ENCODE data around the gene SLC2A10. TPM values are rescaled to one million over a fixed set of nuclear protein-coding genes. Genes with fewer than 3 reads are reported as not detected.

The SLC2A10 gene
- total RNA-seq, 2 experiments from 2014 or later = not detected

DNA sequence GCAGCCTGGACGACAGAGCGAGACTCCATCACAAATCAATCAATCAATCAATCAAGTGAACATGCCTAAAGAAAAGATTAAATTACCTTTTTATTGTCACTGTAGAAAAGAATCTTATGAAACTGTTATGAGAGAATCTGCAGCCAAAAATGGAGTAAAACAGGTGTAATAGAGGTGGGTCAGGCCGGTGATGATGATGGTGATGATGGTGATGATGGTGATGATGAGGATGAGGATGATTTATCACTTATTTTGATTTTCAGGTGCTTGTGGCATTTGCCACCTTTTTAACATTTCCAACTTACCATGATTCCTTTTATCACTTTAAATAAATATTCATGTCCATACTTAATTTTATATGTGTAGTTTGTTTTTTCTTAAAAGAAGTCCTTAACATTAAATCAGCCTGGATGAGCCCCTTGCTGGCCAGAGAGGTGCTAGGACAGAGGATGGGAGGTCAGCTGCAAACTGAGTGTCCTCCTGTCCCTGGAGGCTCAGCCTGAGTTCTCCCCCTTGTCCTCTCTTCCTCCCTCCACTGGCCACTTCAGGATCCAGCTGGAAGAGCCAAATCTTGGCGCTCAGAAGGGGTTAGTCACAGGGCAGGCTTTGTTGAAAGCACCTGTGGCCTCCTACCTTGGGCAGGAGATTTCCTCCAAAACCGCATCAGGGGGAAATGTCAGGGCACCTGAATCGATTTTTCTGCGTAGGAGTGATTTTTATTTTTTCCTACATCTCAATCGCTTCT is 32.6 kb downstream of the SLC2A10 start:
- H3K27ac Mint-ChIP-seq = no peak overlapping the region
- H3K27me3 Mint-ChIP-seq = peaks cover 42% of the 10 kb centered on the region
- ChIA-PET CTCF (no interaction called here), POLR2A (no interaction called here)
- H3K4me1 Mint-ChIP-seq = no peaks in the 10 kb centered on the region
- H3K36me3 Mint-ChIP-seq (ENCODE audit: low read depth) = no peaks in the 10 kb centered on the region
- H3K4me3 Mint-ChIP-seq = no peak overlapping the region
- H3K9me3 Mint-ChIP-seq (ENCODE audit: low read depth) = no peaks in the 10 kb centered on the region
- no peak for ATAC-seq
- DNase-seq = no peak
- intact Hi-C loops (cut with DNase I, micrococcal nuclease) = no loop called here

DNA sequence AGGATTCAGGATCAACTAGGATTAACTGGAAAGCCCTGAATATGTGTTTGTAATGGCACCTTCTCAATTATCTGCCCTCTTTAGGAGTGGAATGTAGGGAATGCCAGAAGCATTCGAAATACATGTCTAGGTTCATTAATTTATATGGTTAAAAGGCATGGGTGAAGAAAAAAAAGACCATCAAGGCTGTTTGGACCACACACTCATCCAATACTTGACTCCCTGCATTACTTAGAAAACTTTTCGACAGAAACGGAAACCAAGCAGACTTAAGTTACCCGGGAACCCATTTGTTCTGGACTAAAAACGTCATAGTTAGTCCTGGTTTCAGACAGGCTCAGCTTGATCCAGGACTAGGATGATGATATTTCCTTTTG is 33.2 kb downstream of the SLC2A10 start:
- no peak overlapping the region for H3K27ac Mint-ChIP-seq
- no peak overlapping the region for H3K4me3 Mint-ChIP-seq
- no peaks in the 10 kb centered on the region for H3K4me1 Mint-ChIP-seq
- H3K9me3 Mint-ChIP-seq (ENCODE audit: low read depth) = no peaks in the 10 kb centered on the region
- POLR2A ChIA-PET = no interaction called here
- CTCF ChIA-PET = no interaction called here
- no peaks in the 10 kb centered on the region for H3K36me3 Mint-ChIP-seq (ENCODE audit: low read depth)
- DNase-seq (no peak), ATAC-seq (no peak)
- intact Hi-C loops (cut with DNase I, micrococcal nuclease) = no loop called here
- H3K27me3 Mint-ChIP-seq = peaks cover 46% of the 10 kb centered on the region

DNA sequence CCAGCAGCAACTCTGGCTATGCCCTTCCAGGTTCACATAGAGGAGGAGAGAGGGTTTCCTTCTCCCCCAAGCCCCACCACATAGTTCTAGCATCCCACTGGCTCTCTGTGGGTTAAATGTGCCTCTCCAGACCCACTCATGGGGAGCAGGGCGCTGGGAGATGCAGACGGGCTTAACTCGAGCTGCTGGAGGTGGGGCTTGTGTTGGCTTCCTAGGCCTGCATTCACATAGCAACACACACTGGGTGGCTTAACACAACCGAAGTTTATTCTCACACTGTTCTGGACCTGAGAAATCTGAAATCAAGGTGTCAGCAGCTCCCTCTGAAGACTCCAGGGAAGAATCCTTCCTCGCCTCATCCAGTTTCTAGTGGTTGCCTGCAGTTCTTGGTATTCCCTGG is 33.6 kb downstream of the SLC2A10 start:
- CTCF ChIA-PET = no interaction called here
- no peak for DNase-seq
- Mint-ChIP-seq H3K27ac (no peak overlapping the region), H3K36me3 (ENCODE audit: low read depth) (no peaks in the 10 kb centered on the region), H3K9me3 (ENCODE audit: low read depth) (no peaks in the 10 kb centered on the region), H3K4me3 (no peak overlapping the region), H3K27me3 (peaks cover 46% of the 10 kb centered on the region), H3K4me1 (no peaks in the 10 kb centered on the region)
- POLR2A ChIA-PET = no interaction called here
- ATAC-seq = no peak
- intact Hi-C loops (cut with DNase I, micrococcal nuclease) = no loop called here

DNA sequence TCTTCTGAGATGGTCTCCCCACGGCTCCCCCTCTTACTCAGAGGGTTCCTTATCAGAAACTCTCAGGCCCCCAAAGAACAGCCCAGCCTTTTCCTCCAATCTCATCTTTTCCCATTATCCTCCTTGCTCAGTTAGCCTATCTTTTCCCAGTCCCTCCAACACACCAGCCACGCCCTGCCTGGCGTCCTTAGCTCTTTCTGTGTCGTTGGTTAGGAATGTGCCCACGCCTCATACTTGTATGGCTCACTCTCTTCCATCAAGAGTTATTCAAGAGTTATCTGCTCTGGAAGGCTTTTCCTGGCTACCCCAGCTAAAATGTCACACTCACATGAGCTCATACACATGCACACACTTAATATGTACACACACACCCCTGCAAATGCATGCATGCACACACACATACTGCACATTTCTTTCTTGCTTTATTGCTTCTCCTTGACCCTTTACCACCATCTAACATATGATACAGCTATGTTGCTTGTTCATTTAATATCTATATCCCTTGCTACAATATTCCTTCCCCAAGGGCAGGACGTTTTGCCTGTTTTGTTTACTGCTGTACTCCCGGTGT is 37.6 kb downstream of the SLC2A10 start:
- intact Hi-C loops (cut with DNase I, micrococcal nuclease) = no loop called here
- DNase-seq (no peak), ATAC-seq (no peak)
- H3K4me1 Mint-ChIP-seq = no peaks in the 10 kb centered on the region
- H3K27ac Mint-ChIP-seq = no peak overlapping the region
- peaks cover 47% of the 10 kb centered on the region for H3K27me3 Mint-ChIP-seq
- H3K36me3 Mint-ChIP-seq (ENCODE audit: low read depth) = no peaks in the 10 kb centered on the region
- CTCF ChIA-PET = no interaction called here
- H3K4me3 Mint-ChIP-seq = no peak overlapping the region
- POLR2A ChIA-PET = no interaction called here
- H3K9me3 Mint-ChIP-seq (ENCODE audit: low read depth) = no peaks in the 10 kb centered on the region

DNA sequence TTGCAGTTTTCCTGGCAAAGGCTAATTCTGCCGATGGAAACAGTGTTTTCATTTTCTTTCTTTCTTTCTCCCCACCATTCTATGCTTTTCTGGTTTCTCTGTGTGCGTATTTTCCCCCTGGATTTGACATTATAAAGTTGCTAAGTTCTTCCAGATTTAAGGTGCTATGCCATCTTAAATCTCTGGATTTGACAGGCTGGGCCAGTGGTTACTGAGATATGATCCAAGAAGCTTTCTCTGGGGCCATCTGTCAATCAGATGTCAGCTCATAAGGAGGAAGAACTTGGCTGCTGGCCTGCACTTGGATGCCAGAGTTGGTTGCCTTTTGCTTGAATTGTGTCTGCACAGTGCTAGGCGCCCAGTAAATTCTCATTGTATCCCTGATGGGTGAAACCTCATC is 39.7 kb downstream of the SLC2A10 start:
- Mint-ChIP-seq H3K27me3 (peaks cover 34% of the 10 kb centered on the region), H3K4me1 (no peaks in the 10 kb centered on the region), H3K4me3 (no peak overlapping the region), H3K36me3 (ENCODE audit: low read depth) (no peaks in the 10 kb centered on the region), H3K9me3 (ENCODE audit: low read depth) (no peaks in the 10 kb centered on the region), H3K27ac (no peak overlapping the region)
- ATAC-seq = no peak
- DNase-seq = no peak
- ChIA-PET POLR2A (no interaction called here), CTCF (no interaction called here)
- intact Hi-C loops (cut with DNase I, micrococcal nuclease) = no loop called here

DNA sequence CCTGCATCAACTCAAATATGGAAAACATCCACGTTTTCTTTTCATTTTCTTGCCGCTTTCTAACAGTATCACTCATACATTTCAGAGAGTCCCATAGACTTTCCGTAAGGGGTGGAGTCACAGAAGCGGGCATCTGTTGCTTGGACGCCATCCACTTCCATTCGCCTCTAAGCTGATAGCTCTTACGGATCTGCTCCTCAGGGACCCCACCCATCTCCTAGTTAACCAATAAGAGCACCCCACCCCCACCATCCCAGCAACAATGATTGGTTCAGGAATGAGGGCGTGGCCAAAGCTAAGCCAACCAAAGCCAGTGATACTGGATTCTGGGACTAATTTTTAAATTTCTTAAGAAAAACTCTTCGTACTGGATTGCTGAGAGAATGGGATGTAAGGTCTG is 42.4 kb downstream of the SLC2A10 start:
- ChIA-PET CTCF (interaction anchor here (1.0 kb wide), 1 partner anchor 18 kb away, joined by 6 read pairs; no protein-coding TSS in a partner anchor), POLR2A (no interaction called here)
- intact Hi-C loops (cut with DNase I, micrococcal nuclease) = loop anchor here in 1 of 2 experiments (10.0 kb wide), 1 partner anchor 633 kb away; no protein-coding TSS in a partner anchor
- Mint-ChIP-seq H3K27me3 (peaks cover 23% of the 10 kb centered on the region), H3K4me1 (no peaks in the 10 kb centered on the region), H3K36me3 (ENCODE audit: low read depth) (no peaks in the 10 kb centered on the region), H3K9me3 (ENCODE audit: low read depth) (no peaks in the 10 kb centered on the region), H3K4me3 (no peak overlapping the region), H3K27ac (no peak overlapping the region)
- DNase-seq (no peak), ATAC-seq (no peak)

DNA sequence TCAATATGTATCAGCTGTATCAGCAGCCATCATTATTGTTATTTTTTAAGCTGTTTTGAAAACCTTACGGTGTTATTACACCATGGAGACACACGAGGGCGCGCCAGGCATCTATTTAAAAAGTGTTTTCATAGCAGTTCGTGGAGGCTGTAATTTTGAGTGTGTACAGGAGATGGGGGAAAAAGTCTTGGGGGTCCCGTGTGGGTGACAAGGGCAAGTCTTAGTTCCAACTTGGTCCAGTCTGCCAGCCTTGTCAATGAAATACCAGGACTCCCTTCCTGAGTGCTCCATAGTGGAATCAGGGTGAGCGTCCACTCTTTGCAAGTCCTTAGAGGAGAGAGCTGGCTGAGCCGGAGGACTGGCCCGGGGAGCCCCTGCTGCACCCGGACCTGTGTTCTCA is 43.3 kb downstream of the SLC2A10 start:
- Mint-ChIP-seq H3K27ac (no peak overlapping the region), H3K36me3 (ENCODE audit: low read depth) (no peaks in the 10 kb centered on the region), H3K4me1 (no peaks in the 10 kb centered on the region), H3K27me3 (peaks cover 16% of the 10 kb centered on the region), H3K4me3 (no peak overlapping the region), H3K9me3 (ENCODE audit: low read depth) (no peaks in the 10 kb centered on the region)
- ChIA-PET POLR2A (interaction anchor here (0.6 kb wide), 1 partner anchor 300 kb away, joined by 3 read pairs; no protein-coding TSS in a partner anchor), CTCF (interaction anchor here (0.5 to 1.9 kb wide), 10 partner anchors 10 to 443 kb away, joined by 3 to 8 read pairs (median 4); no protein-coding TSS in a partner anchor)
- ATAC-seq (no peak), DNase-seq (peak; percentile 77)
- intact Hi-C loops (cut with DNase I, micrococcal nuclease) = loop anchor here in 1 of 2 experiments (10.0 kb wide), 1 partner anchor 632 kb away; no protein-coding TSS in a partner anchor

DNA sequence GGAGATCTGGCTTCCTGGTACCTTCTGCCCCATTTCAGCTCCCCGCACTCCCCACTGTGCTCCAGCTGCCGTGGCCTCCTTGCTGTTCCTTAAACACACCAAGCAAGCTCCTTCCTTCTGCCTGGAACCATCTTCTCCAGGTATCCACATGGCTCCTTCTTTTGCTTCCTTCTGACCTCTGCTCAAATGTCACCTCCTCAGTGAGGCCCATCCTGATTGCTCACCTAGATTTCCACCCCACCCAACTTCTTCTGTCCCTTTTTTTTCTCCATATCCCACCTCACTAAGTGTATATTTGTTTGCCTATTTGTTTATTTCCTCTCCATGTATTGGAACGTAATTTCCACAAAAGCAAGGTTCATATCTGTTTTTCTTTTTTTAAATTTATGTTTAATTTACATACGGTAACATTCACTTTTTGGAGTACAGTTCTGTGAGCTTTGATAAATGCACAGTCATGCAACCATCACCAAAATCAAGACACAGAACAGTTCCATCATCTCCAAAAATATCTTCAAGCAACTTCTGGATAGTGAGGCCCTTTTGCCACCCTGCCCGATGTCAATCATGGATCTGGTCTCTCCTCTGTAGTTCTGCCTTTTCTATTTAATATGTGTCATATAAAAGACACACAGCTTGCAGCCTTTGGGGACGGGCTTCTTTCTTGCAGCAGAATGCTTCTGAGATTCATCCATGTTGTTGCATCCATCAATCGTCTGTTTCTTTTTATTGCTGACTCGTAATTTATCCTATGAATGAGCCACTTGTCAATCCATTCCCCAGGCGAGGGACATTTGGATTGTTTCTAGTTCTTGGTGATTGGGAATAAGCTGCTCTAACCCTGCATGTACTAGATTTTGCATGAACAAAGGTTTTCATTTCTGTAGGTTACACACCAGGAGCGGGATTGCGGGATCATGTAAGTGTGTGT is 46.3 kb downstream of the SLC2A10 start:
- intact Hi-C loops (cut with DNase I, micrococcal nuclease) = loop anchor here in 1 of 2 experiments (10.0 kb wide), 1 partner anchor 629 kb away; no protein-coding TSS in a partner anchor
- CTCF ChIA-PET = interaction anchor here (0.9 to 1.1 kb wide), 3 partner anchors 9 to 409 kb away, joined by 3 to 4 read pairs (median 3); no protein-coding TSS in a partner anchor

DNA sequence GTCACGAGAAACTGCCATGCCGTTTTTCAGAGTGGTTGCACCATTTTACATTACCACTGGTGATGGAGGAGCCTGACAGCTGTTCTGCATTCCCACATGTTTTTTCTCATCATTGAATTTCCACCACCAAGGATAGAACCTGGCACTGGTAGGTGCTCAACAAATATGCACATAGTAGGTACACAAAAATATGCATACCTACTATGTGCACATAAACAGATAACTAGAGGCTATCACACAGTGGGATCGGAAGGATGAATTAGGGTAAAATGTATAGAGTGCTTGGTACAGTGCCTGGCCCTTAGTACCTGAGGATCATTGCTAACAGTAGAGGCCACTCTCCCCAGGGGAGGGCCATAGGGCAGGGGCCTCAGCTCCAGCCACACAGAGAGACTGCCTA is 47.0 kb downstream of the SLC2A10 start:
- DNase-seq (no peak), ATAC-seq (no peak)
- no peaks in the 10 kb centered on the region for H3K36me3 Mint-ChIP-seq (ENCODE audit: low read depth)
- intact Hi-C loops (cut with DNase I, micrococcal nuclease) = loop anchor here in 1 of 2 experiments (10.0 kb wide), 1 partner anchor 628 kb away; no protein-coding TSS in a partner anchor
- no peaks in the 10 kb centered on the region for H3K4me1 Mint-ChIP-seq
- no peak overlapping the region for H3K4me3 Mint-ChIP-seq
- ChIA-PET POLR2A (no interaction called here), CTCF (no interaction called here)
- H3K9me3 Mint-ChIP-seq (ENCODE audit: low read depth) = no peaks in the 10 kb centered on the region
- H3K27ac Mint-ChIP-seq = no peak overlapping the region
- peaks cover 12% of the 10 kb centered on the region for H3K27me3 Mint-ChIP-seq

More for the DNA sequence above, 46.3 kb downstream of the SLC2A10 start:
- no peaks in the 10 kb centered on the region for H3K4me1 Mint-ChIP-seq
- no peak overlapping the region for H3K27ac Mint-ChIP-seq
- no peak for DNase-seq
- no peaks in the 10 kb centered on the region for H3K9me3 Mint-ChIP-seq (ENCODE audit: low read depth)
- peaks cover 8% of the 10 kb centered on the region for H3K27me3 Mint-ChIP-seq
- POLR2A ChIA-PET = interaction anchor here (0.7 kb wide), 1 partner anchor 203 kb away, joined by 4 read pairs; no protein-coding TSS in a partner anchor
- no peak for ATAC-seq
- H3K4me3 Mint-ChIP-seq = no peak overlapping the region
- H3K36me3 Mint-ChIP-seq (ENCODE audit: low read depth) = no peaks in the 10 kb centered on the region

DNA sequence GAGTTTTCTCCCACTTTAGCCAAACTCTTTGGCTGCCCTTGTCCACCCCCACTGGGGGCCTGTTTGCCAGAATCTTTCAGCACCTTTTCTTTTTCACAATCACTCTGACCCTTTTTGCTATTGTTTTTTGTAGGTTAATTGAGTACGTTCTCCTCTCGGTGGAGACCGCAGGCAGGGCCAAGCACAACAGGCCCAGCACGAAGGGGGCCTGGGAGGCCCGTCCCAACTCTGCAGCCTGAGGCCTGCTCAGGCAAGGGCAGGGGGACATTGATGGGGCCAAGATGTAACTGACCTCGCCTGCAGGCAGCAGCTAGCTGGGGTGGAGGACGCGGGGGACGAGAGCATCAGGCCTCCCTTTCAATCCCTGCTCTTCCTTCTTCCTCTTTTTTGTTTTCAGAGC is 47.7 kb downstream of the SLC2A10 start:
- intact Hi-C loops (cut with DNase I, micrococcal nuclease) = loop anchor here in 1 of 2 experiments (10.0 kb wide), 1 partner anchor 628 kb away; no protein-coding TSS in a partner anchor
- H3K36me3 Mint-ChIP-seq (ENCODE audit: low read depth) = no peaks in the 10 kb centered on the region
- no peak overlapping the region for H3K4me3 Mint-ChIP-seq
- no peaks in the 10 kb centered on the region for H3K9me3 Mint-ChIP-seq (ENCODE audit: low read depth)
- no peak overlapping the region for H3K27ac Mint-ChIP-seq
- H3K4me1 Mint-ChIP-seq = no peaks in the 10 kb centered on the region
- no peak for DNase-seq
- CTCF ChIA-PET = interaction anchor here (0.6 to 0.9 kb wide), 3 partner anchors 14 to 23 kb away, joined by 3 to 6 read pairs (median 3); no protein-coding TSS in a partner anchor
- H3K27me3 Mint-ChIP-seq = peaks cover 12% of the 10 kb centered on the region
- no peak for ATAC-seq
- POLR2A ChIA-PET = no interaction called here

Measured in activated CD4-positive, alpha-beta T cell treated with anti-CD3 and anti-CD28 coated beads for 36 hours (primary cell).